Astrocyte of the spinal cord (primary cell): ENCODE results near the gene JRKL.

Source experiments
- DNase-seq: peaks from one replicate; pipeline ENCODE4 v3.0.0; 2011; ENCODE audit warnings: low read depth, low spot score
- H3K4me3 ChIP-seq: 2 replicates; pipeline ENCODE4 v1.5.1; 2011; ENCODE audit warnings: low read depth, mild to moderate bottlenecking, low read length, moderate library complexity
- in situ Hi-C: cut with HindIII; loops from 2 replicates; pipeline ENCODE4 v1.10.0; 2017; ENCODE audit warnings: low sequenced_read_pairs
- TF ChIP-seq, protein P1 (sequence below): IDR thresholded peaks from 2 replicates; pipeline ENCODE4 v1.5.1; 2012; ENCODE audit warnings: low read depth, mild to moderate bottlenecking, low read length, inconsistent platforms

Gene JRKL

DNA sequence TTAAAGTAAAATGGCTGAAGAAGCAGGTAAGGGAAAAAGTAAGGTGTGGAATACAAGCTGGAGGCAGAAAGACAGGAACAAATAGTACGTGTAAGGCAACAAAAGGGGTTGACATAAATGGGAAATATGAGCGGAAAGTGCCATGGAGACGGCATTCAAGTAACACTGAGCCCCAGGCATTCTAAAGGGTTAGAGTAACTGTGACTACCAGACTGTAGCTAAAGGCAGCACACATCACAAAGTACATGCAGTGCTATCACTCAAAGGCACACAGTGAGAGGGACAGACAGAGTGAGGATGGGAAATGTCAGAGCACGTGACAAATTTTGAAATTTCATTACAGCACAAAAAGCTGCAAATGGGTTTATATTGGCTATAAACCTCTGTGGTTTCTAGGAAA, 33.0 kb upstream of the JRKL start:
- no peak for DNase-seq
- H3K4me3 ChIP-seq: no peak overlapping the region
- in situ Hi-C loops: no loop called here
- TF ChIP-seq, protein P1, sequence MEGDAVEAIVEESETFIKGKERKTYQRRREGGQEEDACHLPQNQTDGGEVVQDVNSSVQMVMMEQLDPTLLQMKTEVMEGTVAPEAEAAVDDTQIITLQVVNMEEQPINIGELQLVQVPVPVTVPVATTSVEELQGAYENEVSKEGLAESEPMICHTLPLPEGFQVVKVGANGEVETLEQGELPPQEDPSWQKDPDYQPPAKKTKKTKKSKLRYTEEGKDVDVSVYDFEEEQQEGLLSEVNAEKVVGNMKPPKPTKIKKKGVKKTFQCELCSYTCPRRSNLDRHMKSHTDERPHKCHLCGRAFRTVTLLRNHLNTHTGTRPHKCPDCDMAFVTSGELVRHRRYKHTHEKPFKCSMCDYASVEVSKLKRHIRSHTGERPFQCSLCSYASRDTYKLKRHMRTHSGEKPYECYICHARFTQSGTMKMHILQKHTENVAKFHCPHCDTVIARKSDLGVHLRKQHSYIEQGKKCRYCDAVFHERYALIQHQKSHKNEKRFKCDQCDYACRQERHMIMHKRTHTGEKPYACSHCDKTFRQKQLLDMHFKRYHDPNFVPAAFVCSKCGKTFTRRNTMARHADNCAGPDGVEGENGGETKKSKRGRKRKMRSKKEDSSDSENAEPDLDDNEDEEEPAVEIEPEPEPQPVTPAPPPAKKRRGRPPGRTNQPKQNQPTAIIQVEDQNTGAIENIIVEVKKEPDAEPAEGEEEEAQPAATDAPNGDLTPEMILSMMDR: no peak

DNA sequence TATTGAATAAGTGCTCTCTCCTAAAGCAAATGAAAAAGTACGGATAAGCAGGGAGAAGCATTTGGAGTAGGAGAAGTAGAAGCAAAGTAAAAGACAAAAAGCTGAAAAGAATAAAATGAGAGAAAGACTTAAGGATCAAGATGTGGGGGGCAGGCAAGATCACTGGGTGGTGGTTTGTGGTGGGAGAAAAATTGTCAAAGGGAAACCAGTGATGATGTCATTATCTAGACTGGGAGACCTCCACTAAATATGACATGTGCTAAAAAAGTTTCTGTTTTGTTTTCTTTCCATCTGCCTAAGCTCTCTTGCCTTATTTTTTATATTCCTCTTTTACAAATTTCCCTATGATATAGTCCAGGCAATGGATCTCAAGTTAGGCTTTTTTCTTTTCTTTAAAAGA, 32.0 kb upstream of the JRKL start:
- H3K4me3 ChIP-seq: no peak overlapping the region
- no peak for DNase-seq
- in situ Hi-C loops: no loop called here

DNA sequence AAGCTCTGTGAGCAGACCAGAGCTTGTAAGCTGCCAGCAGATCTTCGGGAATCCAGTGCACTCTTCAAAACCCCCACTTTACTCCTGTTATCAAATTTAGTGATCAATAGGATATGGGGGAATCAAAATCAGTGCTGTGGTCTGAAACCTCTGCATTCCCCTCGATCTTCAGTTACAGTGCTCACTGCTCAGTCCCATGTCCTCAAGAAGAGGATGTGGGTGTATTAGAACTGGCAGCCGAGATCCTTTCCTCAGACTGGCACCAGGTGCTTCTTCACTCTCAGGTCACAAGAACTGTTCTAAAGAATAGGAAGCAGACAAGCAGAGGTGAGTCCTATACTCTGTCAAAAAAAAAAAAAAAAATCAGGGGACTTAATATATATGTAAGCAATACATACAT, 31.5 kb upstream of the JRKL start:
- TF ChIP-seq, protein P1: no peak
- in situ Hi-C loops: no loop called here
- DNase-seq: no peak
- no peak overlapping the region for H3K4me3 ChIP-seq

More for the DNA sequence above, 32.0 kb upstream of the JRKL start:
- TF ChIP-seq, protein P1: no peak

DNA sequence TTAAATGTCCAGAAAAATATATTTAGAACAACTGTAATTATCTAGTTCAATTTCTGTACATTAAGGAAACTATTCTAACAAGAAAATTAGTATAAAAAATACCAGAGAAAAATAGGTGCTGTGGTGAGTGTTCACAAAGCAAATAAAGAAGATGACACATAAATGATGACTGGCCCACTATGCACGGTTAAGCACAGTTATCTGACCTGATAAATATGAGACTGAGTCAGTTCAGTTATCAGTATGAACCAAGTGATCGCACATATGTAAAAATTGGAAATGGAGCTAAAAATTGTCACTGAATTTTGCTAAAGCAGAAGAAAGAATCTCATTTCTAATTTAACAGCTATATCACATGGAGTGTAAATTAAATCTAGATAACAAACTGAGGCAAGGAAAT, 28.0 kb upstream of the JRKL start:
- no peak for DNase-seq
- no peak overlapping the region for H3K4me3 ChIP-seq
- TF ChIP-seq, protein P1: no peak
- in situ Hi-C loops: no loop called here

DNA sequence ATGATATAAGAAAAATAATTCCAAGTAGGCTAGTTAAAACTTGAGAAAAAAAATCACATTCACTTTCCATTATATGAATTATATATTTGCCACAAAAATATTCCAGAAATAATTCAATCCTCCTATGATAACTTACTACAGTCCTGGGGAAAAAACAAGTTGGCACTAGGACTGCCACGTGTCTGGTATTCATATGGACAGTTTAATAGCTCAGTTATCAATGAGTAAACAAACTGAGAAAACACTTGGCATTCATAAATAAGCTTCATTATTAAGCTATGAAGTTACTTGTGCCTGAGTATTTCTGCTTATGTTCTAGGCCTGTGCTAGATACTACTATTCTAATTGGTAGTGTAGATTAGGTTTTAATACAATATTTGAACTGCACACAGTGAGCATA, 24.3 kb upstream of the JRKL start:
- TF ChIP-seq, protein P1: no peak
- in situ Hi-C loops: no loop called here
- no peak for DNase-seq
- H3K4me3 ChIP-seq: no peak overlapping the region

DNA sequence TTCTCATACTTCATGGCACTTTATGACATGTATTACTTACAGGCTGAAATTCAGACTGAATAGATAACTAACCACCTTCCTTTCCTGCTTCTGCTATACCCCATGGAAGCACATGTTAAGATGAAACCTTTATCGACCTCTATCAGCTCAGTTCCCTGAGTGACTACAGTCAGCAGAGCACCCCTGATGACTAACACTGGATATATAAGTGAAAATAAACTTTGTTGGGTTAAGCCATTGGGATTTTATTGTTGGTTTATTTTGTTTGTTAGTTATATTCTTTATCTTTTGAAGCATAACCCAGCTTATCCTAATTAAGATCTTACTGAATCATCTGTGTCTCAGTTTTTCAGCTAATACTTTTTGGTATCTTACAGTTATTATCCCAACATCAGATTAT, 23.8 kb upstream of the JRKL start:
- TF ChIP-seq, protein P1: no peak
- no peak for DNase-seq
- in situ Hi-C loops: no loop called here
- no peak overlapping the region for H3K4me3 ChIP-seq

DNA sequence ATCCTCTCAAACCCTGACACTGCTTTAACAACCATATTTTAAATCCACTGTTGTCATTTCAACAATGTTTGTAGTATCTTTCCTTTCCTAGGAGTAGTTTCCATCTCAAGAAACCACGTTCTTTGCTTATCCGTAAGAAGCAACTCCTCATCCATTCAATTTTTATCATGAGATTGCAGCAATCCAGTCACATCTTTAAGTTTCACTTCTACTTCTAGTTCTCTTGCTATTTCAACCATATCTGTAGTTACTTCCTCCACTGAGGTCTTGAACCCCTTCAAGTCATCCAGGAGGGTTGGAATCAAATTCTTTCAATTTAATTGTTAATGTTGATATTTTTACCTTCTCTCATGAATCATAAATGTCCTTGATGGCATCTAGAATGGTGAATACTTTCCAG, 22.5 kb upstream of the JRKL start:
- H3K4me3 ChIP-seq: no peak overlapping the region
- in situ Hi-C loops: no loop called here
- TF ChIP-seq, protein P1: no peak
- no peak for DNase-seq
